ENCODE results near the gene SPATA31E1.

DNA sequence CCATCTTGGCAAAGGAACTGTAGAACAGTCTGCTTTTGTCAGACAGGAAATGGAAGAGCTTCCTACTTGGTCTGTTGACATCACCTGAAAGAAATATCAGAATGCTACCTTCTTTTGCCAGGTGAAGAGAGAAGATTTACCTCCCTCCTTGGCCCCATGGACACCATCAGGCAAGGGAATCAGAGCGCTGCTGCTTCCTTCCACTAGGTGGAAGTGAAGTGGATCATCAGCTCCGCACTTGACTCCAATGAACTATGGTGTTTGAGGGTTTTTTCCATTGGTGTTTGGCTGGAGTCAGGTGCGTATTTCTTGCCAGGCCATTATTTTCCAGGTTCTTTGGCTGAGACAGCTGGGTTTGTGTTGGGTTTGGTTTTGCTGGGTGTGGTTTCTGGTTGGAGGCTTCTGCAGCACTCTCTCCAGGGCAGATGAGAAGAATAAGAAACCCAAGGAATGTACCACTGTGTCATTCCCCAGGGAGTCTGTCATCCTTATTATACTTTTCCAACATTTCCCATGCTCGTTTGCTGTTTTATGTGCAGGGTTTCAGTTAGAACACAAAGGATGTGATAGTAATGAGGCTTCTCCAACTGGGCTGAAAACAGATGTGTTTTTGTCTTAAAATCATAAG lies 12.4 kb downstream of the SPATA31E1 start:
- TF ChIP-seq EZH2 (IDR thresholded peaks at IDR 0.05; ENCODE audit: low read length, unreplicated experiment) (no peak), CTCF (conservative IDR thresholded peaks at IDR 0.05; ENCODE audit: low read depth, low read length) (0 out of 2 replicates have a peak, but pooled peaks have one; percentile 16), EZH2phosphoT487 (IDR thresholded peaks at IDR 0.05; ENCODE audit: borderline replicate concordance, low read length) (no peak)

All from PC-3 (cell line).